Neural cell (in vitro differentiated cells): ENCODE results near the gene ALLC. TPM values are rescaled to one million over a fixed set of nuclear protein-coding genes. Genes with fewer than 3 reads are reported as not detected.

Experiments used
- H2AFZ ChIP-seq: fragments of 200-600, 300-800 bp; sonication (generic), shearing (Covaris generic); 2 replicates; pipeline ENCODE4 v1.6.0; 2014; ENCODE audit warnings: low read depth, mild to moderate bottlenecking, antibody characterized with exemption, low read length, moderate library complexity
- H3F3A ChIP-seq: fragments of 200-600 bp; shearing (Covaris generic); 2 replicates; pipeline ENCODE4 v1.6.1; 2016; ENCODE audit warnings: mild to moderate bottlenecking, moderate library complexity, mixed read lengths, antibody characterized with exemption, low read length; ENCODE audit not compliant: insufficient read depth, poor library complexity, severe bottlenecking
- H3K27ac ChIP-seq: fragments of 200-600, 300-800 bp; sonication (generic), shearing (Covaris generic); 2 replicates; pipeline ENCODE4 v1.5.1; 2014; ENCODE audit warnings: mild to moderate bottlenecking, low read length, moderate library complexity
- H3K27me3 ChIP-seq: fragments of 300-800, 200-600 bp; sonication (generic), shearing (Covaris generic); 2 replicates; pipeline ENCODE4 v1.6.0; 2014; ENCODE audit warnings: mild to moderate bottlenecking, low read depth, low read length, moderate library complexity; ENCODE audit not compliant: insufficient read depth
- H3K36me3 ChIP-seq: fragments of 300-800, 200-600 bp; sonication (generic), shearing (Covaris generic); 2 replicates; pipeline ENCODE4 v1.5.1; 2014; ENCODE audit warnings: mild to moderate bottlenecking, antibody characterized with exemption, low read length, moderate library complexity; ENCODE audit not compliant: insufficient read depth
- H3K4me2 ChIP-seq: fragments of 300-800, 200-600 bp; sonication (generic), shearing (Covaris generic); 2 replicates; pipeline ENCODE4 v1.6.0; 2014; ENCODE audit warnings: mild to moderate bottlenecking, low read length
- H3K4me3 ChIP-seq: fragments of 300-800, 200-600 bp; sonication (generic), shearing (Covaris generic); 2 replicates; pipeline ENCODE4 v1.5.1; 2014; ENCODE audit warnings: mild to moderate bottlenecking, low read length, moderate library complexity
- H3K79me2 ChIP-seq: fragments of 200-600 bp; shearing (Covaris generic); replicated peaks from 2 replicates; pipeline ENCODE4 v1.6.0; 2014; ENCODE audit warnings: mild to moderate bottlenecking, low read length, moderate library complexity; ENCODE audit not compliant: insufficient read depth
- H3K9ac ChIP-seq: fragments of 300-800, 200-600 bp; sonication (generic), shearing (Covaris generic); 2 replicates; pipeline ENCODE4 v1.6.1; 2016; ENCODE audit warnings: mild to moderate bottlenecking, low read length, mixed read lengths
- H3K9me2 ChIP-seq: fragments of 200-600 bp; shearing (Covaris generic); 2 replicates; pipeline ENCODE4 v1.6.1; 2016; ENCODE audit warnings: mild to moderate bottlenecking, low read length, mixed read lengths; ENCODE audit not compliant: insufficient read depth
- H3K9me3 ChIP-seq: fragments of 200-600, 300-800 bp; sonication (generic), shearing (Covaris generic); 2 replicates; pipeline ENCODE4 v1.6.1; 2016; ENCODE audit warnings: mild to moderate bottlenecking, mixed run types, low read length, moderate library complexity, mixed read lengths
- H4K20me1 ChIP-seq: fragments of 200-600 bp; shearing (Covaris generic); 2 replicates; pipeline ENCODE4 v1.6.1; 2016; ENCODE audit warnings: mild to moderate bottlenecking, mixed run types; ENCODE audit not compliant: insufficient read depth
- EP300 ChIP-seq: fragments of 450-650 bp; conservative IDR thresholded peaks from 2 replicates; pipeline ENCODE4 v1.6.1; 2014; ENCODE audit warnings: antibody characterized with exemption, mild to moderate bottlenecking, moderate library complexity; ENCODE audit not compliant: poor library complexity, severe bottlenecking
- EZH2 ChIP-seq: fragments of 200-600, 300-800 bp; shearing (Covaris generic), sonication (generic); IDR thresholded peaks from 2 replicates; pipeline ENCODE4 v1.6.1; 2014; ENCODE audit warnings: antibody characterized with exemption, low read length, borderline replicate concordance, mild to moderate bottlenecking; ENCODE audit not compliant: insufficient read depth, poor library complexity, severe bottlenecking
- MXI1 ChIP-seq: fragments of 450-650 bp; conservative IDR thresholded peaks from 2 replicates; pipeline ENCODE4 v1.6.1; 2014; ENCODE audit warnings: antibody characterized with exemption, mild to moderate bottlenecking; ENCODE audit not compliant: poor library complexity, severe bottlenecking
- POLR2AphosphoS5 ChIP-seq: IDR thresholded peaks from 2 replicates; pipeline ENCODE4 v1.6.1; 2012
- RAD21 ChIP-seq: fragments of 450-650 bp; conservative IDR thresholded peaks from 2 replicates; pipeline ENCODE4 v1.6.1; 2014; ENCODE audit warnings: antibody characterized with exemption, mild to moderate bottlenecking, moderate library complexity
- SMC3 ChIP-seq: fragments of 450-650 bp; conservative IDR thresholded peaks from 2 replicates; pipeline ENCODE4 v1.6.1; 2014; ENCODE audit warnings: antibody characterized with exemption, mild to moderate bottlenecking, moderate library complexity; ENCODE audit not compliant: poor library complexity
- TAF1 ChIP-seq: IDR thresholded peaks from 2 replicates; pipeline ENCODE4 v1.6.1; 2012; ENCODE audit warnings: low read depth
- polyA plus RNA-seq: library from polyadenylated mRNA; depleted of rRNA; stranded (reverse); fragments of >200 nt; gene quantifications from 2 replicates; pipeline ENCODE4 v1.2.3, GENCODE V29; 2014
- TF ChIP-seq, protein P1 (sequence below): fragments of 450-650 bp; IDR thresholded peaks from 2 replicates; pipeline ENCODE4 v1.5.1; 2014; ENCODE audit warnings: antibody characterized with exemption, mild to moderate bottlenecking, moderate library complexity; ENCODE audit not compliant: poor library complexity, severe bottlenecking
- TF ChIP-seq, protein P2 (sequence below): IDR thresholded peaks from 2 replicates; pipeline ENCODE4 v1.6.1; 2012; ENCODE audit warnings: borderline replicate concordance

Gene ALLC
- polyA plus RNA-seq, 1 donor from 2014 or later, result 0.33 TPM

DNA sequence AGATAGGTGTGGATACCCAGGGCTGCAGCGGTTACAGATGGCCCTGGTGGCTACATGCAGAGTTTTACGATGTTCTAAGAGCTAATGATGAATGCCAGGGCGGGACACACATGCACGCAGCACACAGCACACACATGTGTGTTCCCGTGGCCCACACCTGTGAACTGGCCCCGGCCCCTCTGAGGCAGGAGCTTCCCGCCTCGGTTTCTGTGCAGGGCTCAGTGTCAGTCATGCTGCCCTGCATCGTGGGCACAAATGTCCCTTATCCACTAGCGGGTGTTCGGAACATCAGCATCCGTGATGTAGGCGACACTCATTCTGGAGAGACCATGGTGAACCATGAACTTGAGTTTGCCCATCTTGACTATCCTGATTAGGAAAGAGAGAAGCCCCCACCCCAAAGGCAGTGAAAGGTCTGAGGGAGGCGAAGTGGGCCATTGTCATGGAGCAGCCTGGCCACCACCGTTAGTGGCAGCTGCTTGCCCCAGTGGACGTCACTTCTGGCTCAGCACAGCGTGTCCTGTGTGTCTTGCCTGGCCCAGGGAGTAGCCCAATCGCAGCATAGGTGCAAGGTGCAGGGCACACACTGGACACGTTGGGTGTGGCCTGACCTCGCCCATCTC is 89.1 kb downstream of the ALLC start:
- Histone ChIP-seq H3K27me3 (no peaks in the 10 kb centered on the region), H3K27ac (no peak overlapping the region), H3K9ac (no peak overlapping the region), H3K36me3 (no peaks in the 10 kb centered on the region), H3K4me2 (no peak overlapping the region), H3K9me2 (no peaks in the 10 kb centered on the region), H3K9me3 (no peaks in the 10 kb centered on the region), H4K20me1 (no peaks in the 10 kb centered on the region), H3K79me2 (no peaks in the 10 kb centered on the region), H2AFZ (no peak overlapping the region), H3K4me3 (no peak overlapping the region), H3F3A (no peaks in the 10 kb centered on the region)
- no peak for TF ChIP-seq MXI1
- TF ChIP-seq POLR2AphosphoS5, result no peak
- TF ChIP-seq, protein P1, sequence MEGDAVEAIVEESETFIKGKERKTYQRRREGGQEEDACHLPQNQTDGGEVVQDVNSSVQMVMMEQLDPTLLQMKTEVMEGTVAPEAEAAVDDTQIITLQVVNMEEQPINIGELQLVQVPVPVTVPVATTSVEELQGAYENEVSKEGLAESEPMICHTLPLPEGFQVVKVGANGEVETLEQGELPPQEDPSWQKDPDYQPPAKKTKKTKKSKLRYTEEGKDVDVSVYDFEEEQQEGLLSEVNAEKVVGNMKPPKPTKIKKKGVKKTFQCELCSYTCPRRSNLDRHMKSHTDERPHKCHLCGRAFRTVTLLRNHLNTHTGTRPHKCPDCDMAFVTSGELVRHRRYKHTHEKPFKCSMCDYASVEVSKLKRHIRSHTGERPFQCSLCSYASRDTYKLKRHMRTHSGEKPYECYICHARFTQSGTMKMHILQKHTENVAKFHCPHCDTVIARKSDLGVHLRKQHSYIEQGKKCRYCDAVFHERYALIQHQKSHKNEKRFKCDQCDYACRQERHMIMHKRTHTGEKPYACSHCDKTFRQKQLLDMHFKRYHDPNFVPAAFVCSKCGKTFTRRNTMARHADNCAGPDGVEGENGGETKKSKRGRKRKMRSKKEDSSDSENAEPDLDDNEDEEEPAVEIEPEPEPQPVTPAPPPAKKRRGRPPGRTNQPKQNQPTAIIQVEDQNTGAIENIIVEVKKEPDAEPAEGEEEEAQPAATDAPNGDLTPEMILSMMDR, result no peak
- TF ChIP-seq EP300, result no peak

DNA sequence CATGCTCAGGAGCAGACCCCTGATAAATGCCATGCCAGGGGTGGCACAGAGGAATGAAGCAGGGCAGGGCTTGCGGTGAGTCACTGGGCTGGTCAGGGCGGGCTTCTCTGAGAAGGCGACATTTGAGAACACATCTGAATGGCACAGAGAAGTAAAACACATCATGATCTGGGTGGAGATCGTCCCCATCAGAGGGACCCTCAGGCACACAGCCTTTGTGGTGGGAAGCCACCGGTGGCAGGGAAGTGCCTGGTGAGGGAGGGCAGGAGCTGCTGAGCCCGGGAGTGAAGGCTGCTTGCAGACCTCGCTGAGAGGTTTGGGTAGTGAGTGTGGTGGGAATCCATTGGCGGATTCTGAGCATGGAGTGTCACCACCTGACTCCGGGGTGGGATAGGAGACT is 89.8 kb downstream of the ALLC start:
- no peaks in the 10 kb centered on the region for H4K20me1 ChIP-seq
- H3F3A ChIP-seq, result no peaks in the 10 kb centered on the region
- no peak overlapping the region for H3K9ac ChIP-seq
- no peaks in the 10 kb centered on the region for H3K9me2 ChIP-seq
- no peaks in the 10 kb centered on the region for H3K9me3 ChIP-seq
- H3K27ac ChIP-seq, result no peak overlapping the region
- H3K4me2 ChIP-seq, result no peak overlapping the region
- no peak overlapping the region for H2AFZ ChIP-seq
- H3K4me3 ChIP-seq, result no peak overlapping the region
- no peaks in the 10 kb centered on the region for H3K36me3 ChIP-seq
- TF ChIP-seq, protein P2, sequence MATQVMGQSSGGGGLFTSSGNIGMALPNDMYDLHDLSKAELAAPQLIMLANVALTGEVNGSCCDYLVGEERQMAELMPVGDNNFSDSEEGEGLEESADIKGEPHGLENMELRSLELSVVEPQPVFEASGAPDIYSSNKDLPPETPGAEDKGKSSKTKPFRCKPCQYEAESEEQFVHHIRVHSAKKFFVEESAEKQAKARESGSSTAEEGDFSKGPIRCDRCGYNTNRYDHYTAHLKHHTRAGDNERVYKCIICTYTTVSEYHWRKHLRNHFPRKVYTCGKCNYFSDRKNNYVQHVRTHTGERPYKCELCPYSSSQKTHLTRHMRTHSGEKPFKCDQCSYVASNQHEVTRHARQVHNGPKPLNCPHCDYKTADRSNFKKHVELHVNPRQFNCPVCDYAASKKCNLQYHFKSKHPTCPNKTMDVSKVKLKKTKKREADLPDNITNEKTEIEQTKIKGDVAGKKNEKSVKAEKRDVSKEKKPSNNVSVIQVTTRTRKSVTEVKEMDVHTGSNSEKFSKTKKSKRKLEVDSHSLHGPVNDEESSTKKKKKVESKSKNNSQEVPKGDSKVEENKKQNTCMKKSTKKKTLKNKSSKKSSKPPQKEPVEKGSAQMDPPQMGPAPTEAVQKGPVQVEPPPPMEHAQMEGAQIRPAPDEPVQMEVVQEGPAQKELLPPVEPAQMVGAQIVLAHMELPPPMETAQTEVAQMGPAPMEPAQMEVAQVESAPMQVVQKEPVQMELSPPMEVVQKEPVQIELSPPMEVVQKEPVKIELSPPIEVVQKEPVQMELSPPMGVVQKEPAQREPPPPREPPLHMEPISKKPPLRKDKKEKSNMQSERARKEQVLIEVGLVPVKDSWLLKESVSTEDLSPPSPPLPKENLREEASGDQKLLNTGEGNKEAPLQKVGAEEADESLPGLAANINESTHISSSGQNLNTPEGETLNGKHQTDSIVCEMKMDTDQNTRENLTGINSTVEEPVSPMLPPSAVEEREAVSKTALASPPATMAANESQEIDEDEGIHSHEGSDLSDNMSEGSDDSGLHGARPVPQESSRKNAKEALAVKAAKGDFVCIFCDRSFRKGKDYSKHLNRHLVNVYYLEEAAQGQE, result no peak
- TF ChIP-seq POLR2AphosphoS5, result no peak
- no peak for TF ChIP-seq TAF1
- TF ChIP-seq RAD21, result no peak
- TF ChIP-seq MXI1, result no peak
- TF ChIP-seq, protein P1, result no peak
- no peak for TF ChIP-seq EZH2
- TF ChIP-seq SMC3, result no peak
- TF ChIP-seq EP300, result no peak
- H3K79me2 ChIP-seq, result no peaks in the 10 kb centered on the region
- no peaks in the 10 kb centered on the region for H3K27me3 ChIP-seq
